Bronchial epithelial cell (primary cell): ENCODE measurements around the gene NRDC. TPM values are rescaled to one million over a fixed set of nuclear protein-coding genes. Genes with fewer than 3 reads are reported as not detected.
A peak's percentile ranks its signal among the peaks of the same experiment; 100 is the strongest.
"Not testable (repeated sequence)": the region's sequence is repeated elsewhere in the genome, so short reads cannot be mapped to it uniquely, and the experiment has no call there.

Experiments
- DNase-seq: peaks from one replicate; pipeline ENCODE4 v3.0.0-alpha.2; 2010; ENCODE audit warnings: low read depth
- FAIRE-seq: peaks from 2 replicates; lab custom pipeline; 2011; peaks lifted over from hg19 to GRCh38; lab: Jason Lieb, UNC
- H3K27me3 ChIP-seq: 2 replicates; pipeline ENCODE4 v1.5.1; 2011; ENCODE audit warnings: low read length; ENCODE audit not compliant: control insufficient read depth, insufficient read depth
- H3K36me3 ChIP-seq: 2 replicates; pipeline ENCODE4 v1.5.1; 2011; ENCODE audit warnings: low read length; ENCODE audit not compliant: control insufficient read depth, insufficient read depth
- H3K4me3 ChIP-seq: 2 replicates; pipeline ENCODE4 v1.5.1; 2011; ENCODE audit warnings: mild to moderate bottlenecking, low read depth, low read length, control low read depth
- total RNA-seq: library from RNA; depleted of rRNA; stranded (reverse); fragments of >200 nt; gene quantifications from 2 replicates; pipeline ENCODE4 v1.2.1, GENCODE V29; 2014
- TF ChIP-seq, protein P1 (sequence below): IDR thresholded peaks from 2 replicates; pipeline ENCODE4 v1.5.1; 2011; ENCODE audit warnings: mild to moderate bottlenecking, moderate library complexity, low read length, control low read depth, inconsistent platforms; ENCODE audit not compliant: insufficient read depth, severe bottlenecking

Gene NRDC
- total RNA-seq, 1 donor from 2014 or later = 67.4 TPM

DNA sequence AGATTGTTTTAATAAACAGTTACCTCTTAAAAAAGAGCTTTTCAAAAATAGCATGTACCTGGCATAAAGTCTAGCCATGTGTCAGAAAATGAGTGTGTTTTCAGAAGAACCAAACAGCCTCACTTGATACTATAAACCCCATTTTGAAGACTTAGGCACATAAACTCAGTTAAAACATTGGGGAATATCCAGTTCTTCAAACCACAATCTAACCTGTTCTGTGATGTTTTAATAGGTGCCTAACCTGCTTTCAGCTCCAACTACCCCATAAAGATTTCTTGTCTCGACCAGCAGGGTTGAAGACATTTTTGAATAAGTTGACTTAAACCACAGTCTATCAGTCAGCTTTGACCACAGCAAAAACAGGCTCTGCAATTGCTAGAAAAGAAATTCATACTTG, 41.3 kb downstream of the NRDC start:
- H3K27me3 ChIP-seq = no peaks in the 10 kb centered on the region
- DNase-seq = no peak
- TF ChIP-seq, protein P1, sequence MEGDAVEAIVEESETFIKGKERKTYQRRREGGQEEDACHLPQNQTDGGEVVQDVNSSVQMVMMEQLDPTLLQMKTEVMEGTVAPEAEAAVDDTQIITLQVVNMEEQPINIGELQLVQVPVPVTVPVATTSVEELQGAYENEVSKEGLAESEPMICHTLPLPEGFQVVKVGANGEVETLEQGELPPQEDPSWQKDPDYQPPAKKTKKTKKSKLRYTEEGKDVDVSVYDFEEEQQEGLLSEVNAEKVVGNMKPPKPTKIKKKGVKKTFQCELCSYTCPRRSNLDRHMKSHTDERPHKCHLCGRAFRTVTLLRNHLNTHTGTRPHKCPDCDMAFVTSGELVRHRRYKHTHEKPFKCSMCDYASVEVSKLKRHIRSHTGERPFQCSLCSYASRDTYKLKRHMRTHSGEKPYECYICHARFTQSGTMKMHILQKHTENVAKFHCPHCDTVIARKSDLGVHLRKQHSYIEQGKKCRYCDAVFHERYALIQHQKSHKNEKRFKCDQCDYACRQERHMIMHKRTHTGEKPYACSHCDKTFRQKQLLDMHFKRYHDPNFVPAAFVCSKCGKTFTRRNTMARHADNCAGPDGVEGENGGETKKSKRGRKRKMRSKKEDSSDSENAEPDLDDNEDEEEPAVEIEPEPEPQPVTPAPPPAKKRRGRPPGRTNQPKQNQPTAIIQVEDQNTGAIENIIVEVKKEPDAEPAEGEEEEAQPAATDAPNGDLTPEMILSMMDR = no peak
- no peak for FAIRE-seq
- no peak overlapping the region for H3K4me3 ChIP-seq
- peaks cover 1% of the 10 kb centered on the region for H3K36me3 ChIP-seq

DNA sequence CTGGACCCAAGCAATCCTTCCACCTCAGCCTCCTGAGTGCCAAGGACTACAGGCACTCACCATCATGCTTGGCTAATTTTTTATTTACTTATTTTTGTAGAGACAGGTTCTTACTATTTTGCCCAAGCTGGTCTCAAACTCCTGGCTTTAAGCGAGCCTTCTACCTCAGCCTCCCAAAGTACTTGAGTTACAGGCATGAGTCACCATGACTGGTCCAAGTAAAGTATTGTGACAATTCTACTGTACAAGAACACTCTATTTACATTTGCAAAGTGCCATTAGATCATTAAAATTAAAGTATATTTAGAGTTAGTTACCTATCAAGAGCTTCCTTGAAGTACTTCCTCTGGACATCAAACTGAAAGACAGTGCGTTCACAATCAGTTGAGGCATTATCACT, 44.8 kb downstream of the NRDC start:
- Histone ChIP-seq H3K27me3 (no peaks in the 10 kb centered on the region), H3K36me3 (peaks cover 1% of the 10 kb centered on the region), H3K4me3 (no peak overlapping the region)
- peak; percentile 49 for DNase-seq
- FAIRE-seq = no peak
- TF ChIP-seq, protein P1 = no peak

DNA sequence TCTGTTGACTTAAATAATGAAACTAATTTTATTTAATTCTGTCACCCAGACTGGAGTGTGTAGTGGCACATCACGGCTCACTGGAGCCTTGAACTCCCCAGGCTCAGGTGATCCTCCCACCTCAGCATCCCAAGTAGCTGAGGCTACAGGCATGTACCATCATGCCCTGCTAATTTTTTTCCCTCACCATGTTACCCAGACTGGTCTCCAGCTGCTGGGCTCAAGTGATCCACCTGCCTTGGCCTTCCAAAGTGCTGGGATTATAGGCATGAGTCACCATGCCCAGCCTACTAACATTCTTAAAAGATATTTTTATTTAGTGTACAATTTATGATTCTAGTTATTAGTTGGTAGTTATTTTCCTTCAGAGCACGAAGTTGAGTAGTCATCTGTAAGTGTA, 49.5 kb downstream of the NRDC start:
- TF ChIP-seq, protein P1 = no peak
- Histone ChIP-seq H3K4me3 (no peak overlapping the region), H3K27me3 (no peaks in the 10 kb centered on the region), H3K36me3 (peaks cover 4% of the 10 kb centered on the region)
- FAIRE-seq = no peak
- DNase-seq = peak; percentile 84

DNA sequence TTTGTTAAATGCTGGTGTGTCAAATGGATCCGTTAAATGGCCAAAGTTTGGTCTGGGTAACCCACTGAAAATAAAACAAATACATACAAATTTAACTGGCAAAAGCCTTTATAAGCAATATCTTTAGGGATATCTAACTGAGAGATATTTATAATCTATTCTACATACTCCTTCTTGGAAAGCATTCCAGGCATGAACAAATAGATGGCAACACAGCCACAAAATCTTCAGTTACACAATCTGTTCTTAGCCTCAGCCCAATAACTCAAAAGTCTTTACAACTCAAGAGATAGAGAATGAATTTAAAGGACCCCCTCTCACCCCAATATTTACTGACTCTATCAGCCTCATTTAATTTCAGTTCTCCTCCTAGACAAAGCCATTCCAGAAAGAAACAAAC, 58.7 kb downstream of the NRDC start:
- Histone ChIP-seq H3K27me3 (no peaks in the 10 kb centered on the region), H3K36me3 (peaks cover 12% of the 10 kb centered on the region), H3K4me3 (no peak overlapping the region)
- DNase-seq = no peak
- TF ChIP-seq, protein P1 = no peak
- no peak for FAIRE-seq

DNA sequence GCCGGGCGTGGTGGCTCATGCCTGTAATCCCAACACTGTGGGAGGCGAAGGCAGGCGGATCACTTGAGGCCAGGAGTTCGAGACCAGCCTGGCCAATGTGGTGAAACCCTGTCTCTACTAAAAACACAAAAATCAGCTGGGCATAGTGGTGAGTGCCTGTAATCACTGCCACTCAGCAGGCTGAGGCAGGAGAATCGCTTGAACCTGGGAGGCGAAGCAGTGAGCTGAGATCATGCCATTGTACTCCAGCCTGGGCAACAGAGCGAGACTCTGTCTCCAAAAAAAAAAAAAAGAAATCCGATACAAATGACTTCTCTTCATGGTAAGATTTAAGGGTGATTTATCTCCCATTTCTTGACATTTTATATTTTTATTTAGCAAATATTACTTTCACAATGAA, 59.5 kb downstream of the NRDC start:
- H3K27me3 ChIP-seq, FAIRE-seq, DNase-seq, H3K4me3 ChIP-seq: not testable (repeated sequence)
- H3K36me3 ChIP-seq = peaks cover 12% of the 10 kb centered on the region

DNA sequence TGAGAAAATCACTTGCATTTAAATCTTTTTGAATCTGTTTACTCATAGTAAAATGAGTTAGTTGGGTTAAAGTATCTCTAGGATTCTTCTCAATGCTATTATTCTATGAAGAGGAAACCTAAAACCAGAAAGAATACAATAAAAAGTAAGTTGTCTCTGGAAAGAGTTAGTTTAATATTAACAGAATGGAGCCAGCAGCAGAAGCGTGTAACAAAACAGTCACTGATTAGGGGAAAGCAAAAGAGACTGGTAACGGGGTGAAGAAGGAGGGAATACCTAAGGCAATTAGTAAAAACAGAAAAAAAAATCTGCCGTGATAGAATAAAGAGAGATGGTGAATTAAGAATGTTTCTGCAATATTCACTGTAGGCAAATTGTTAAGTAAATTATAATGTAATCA, 60.0 kb downstream of the NRDC start:
- DNase-seq (no peak), FAIRE-seq (no peak)
- H3K36me3 ChIP-seq = peaks cover 12% of the 10 kb centered on the region

More for the DNA sequence above, 60.0 kb downstream of the NRDC start:
- TF ChIP-seq, protein P1 = no peak
- H3K27me3 ChIP-seq = no peaks in the 10 kb centered on the region
- no peak overlapping the region for H3K4me3 ChIP-seq
